ENCODE data around the gene SMG7.

Gene SMG7

GRCh38 chr1:183508694-183509093 is 36.4 kb downstream of the SMG7 start:
- Histone ChIP-seq H3K9me3 (ENCODE audit: low read length) (no peaks in the 10 kb centered on the region), H3K9me2 (ENCODE audit: low read depth, low read length) (no peaks in the 10 kb centered on the region), H3K4me2 (ENCODE audit: low read length) (no peak overlapping the region), H3K9ac (ENCODE audit: low read length) (no peak overlapping the region), H3K79me2 (ENCODE audit: insufficient read depth, low read length) (peaks cover 57% of the 10 kb centered on the region), H2AFZ (ENCODE audit: low read length) (no peak overlapping the region), H4K20me1 (ENCODE audit: insufficient read depth, low read length) (no peaks in the 10 kb centered on the region), H3K27ac (ENCODE audit: low read depth, low read length, poor library complexity, severe bottlenecking) (no peak overlapping the region), H3K36me3 (ENCODE audit: insufficient read depth, low read length) (peaks cover 4% of the 10 kb centered on the region; the same call in 1 of the 2 replicates), H3K27me3 (ENCODE audit: insufficient read depth, low read length) (no peaks in the 10 kb centered on the region), H3F3A (ENCODE audit: insufficient read depth, low read length) (no peaks in the 10 kb centered on the region), H3K4me3 (ENCODE audit: low read depth, low read length, poor library complexity, severe bottlenecking) (no peak overlapping the region), H3K4me1 (ENCODE audit: insufficient read depth, low read length, severe bottlenecking) (no peaks in the 10 kb centered on the region)
- no peak for TF ChIP-seq EZH2 (IDR thresholded peaks at IDR 0.05; ENCODE audit: borderline replicate concordance, low read length)
- TF ChIP-seq, protein P1, sequence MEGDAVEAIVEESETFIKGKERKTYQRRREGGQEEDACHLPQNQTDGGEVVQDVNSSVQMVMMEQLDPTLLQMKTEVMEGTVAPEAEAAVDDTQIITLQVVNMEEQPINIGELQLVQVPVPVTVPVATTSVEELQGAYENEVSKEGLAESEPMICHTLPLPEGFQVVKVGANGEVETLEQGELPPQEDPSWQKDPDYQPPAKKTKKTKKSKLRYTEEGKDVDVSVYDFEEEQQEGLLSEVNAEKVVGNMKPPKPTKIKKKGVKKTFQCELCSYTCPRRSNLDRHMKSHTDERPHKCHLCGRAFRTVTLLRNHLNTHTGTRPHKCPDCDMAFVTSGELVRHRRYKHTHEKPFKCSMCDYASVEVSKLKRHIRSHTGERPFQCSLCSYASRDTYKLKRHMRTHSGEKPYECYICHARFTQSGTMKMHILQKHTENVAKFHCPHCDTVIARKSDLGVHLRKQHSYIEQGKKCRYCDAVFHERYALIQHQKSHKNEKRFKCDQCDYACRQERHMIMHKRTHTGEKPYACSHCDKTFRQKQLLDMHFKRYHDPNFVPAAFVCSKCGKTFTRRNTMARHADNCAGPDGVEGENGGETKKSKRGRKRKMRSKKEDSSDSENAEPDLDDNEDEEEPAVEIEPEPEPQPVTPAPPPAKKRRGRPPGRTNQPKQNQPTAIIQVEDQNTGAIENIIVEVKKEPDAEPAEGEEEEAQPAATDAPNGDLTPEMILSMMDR (IDR thresholded peaks at IDR 0.05; ENCODE audit: low read length): no peak

GRCh38 chr1:183512450-183512849 is 40.2 kb downstream of the SMG7 start:
- H3K4me1 ChIP-seq (ENCODE audit: insufficient read depth, low read length, severe bottlenecking): no peaks in the 10 kb centered on the region
- H3K36me3 ChIP-seq (ENCODE audit: insufficient read depth, low read length): peaks cover 22% of the 10 kb centered on the region; the same call in 1 of the 2 replicates
- no peaks in the 10 kb centered on the region for H3F3A ChIP-seq (ENCODE audit: insufficient read depth, low read length)
- no peak overlapping the region for H3K4me2 ChIP-seq (ENCODE audit: low read length)
- no peak overlapping the region for H2AFZ ChIP-seq (ENCODE audit: low read length)
- H3K27ac ChIP-seq (ENCODE audit: low read depth, low read length, poor library complexity, severe bottlenecking): no peak overlapping the region
- H3K79me2 ChIP-seq (ENCODE audit: insufficient read depth, low read length): peaks cover 31% of the 10 kb centered on the region
- H3K27me3 ChIP-seq (ENCODE audit: insufficient read depth, low read length): no peaks in the 10 kb centered on the region
- no peaks in the 10 kb centered on the region for H3K9me3 ChIP-seq (ENCODE audit: low read length)
- TF ChIP-seq, protein P1 (IDR thresholded peaks at IDR 0.05; ENCODE audit: low read length): no peak
- no peak for TF ChIP-seq EZH2 (IDR thresholded peaks at IDR 0.05; ENCODE audit: borderline replicate concordance, low read length)
- no peak overlapping the region for H3K4me3 ChIP-seq (ENCODE audit: low read depth, low read length, poor library complexity, severe bottlenecking)
- no peaks in the 10 kb centered on the region for H4K20me1 ChIP-seq (ENCODE audit: insufficient read depth, low read length)
- no peak overlapping the region for H3K9ac ChIP-seq (ENCODE audit: low read length)
- no peaks in the 10 kb centered on the region for H3K9me2 ChIP-seq (ENCODE audit: low read depth, low read length)

- TF ChIP-seq, protein P1 (IDR thresholded peaks at IDR 0.05; ENCODE audit: low read length): no peak
- TF ChIP-seq EZH2 (IDR thresholded peaks at IDR 0.05; ENCODE audit: borderline replicate concordance, low read length): no peak
- peaks cover 18% of the 10 kb centered on the region; the same call in 1 of the 2 replicates for H3K79me2 ChIP-seq (ENCODE audit: insufficient read depth, low read length)
- peaks cover 29% of the 10 kb centered on the region for H3K36me3 ChIP-seq (ENCODE audit: insufficient read depth, low read length)
- no peak overlapping the region for H3K27ac ChIP-seq (ENCODE audit: low read depth, low read length, poor library complexity, severe bottlenecking)
- no peak overlapping the region for H2AFZ ChIP-seq (ENCODE audit: low read length)
- no peaks in the 10 kb centered on the region for H4K20me1 ChIP-seq (ENCODE audit: insufficient read depth, low read length)
- H3K27me3 ChIP-seq (ENCODE audit: insufficient read depth, low read length): no peaks in the 10 kb centered on the region
- H3K9me2 ChIP-seq (ENCODE audit: low read depth, low read length): no peaks in the 10 kb centered on the region
- H3F3A ChIP-seq (ENCODE audit: insufficient read depth, low read length): no peaks in the 10 kb centered on the region
- no peaks in the 10 kb centered on the region for H3K9me3 ChIP-seq (ENCODE audit: low read length)
- no peaks in the 10 kb centered on the region for H3K4me1 ChIP-seq (ENCODE audit: insufficient read depth, low read length, severe bottlenecking)
- H3K9ac ChIP-seq (ENCODE audit: low read length): no peak overlapping the region
- no peak overlapping the region for H3K4me2 ChIP-seq (ENCODE audit: low read length)
- no peak overlapping the region for H3K4me3 ChIP-seq (ENCODE audit: low read depth, low read length, poor library complexity, severe bottlenecking)
Measured at GRCh38 chr1:183514235-183514634, 41.9 kb downstream of the SMG7 start.
